ENCODE data around the gene ANKRD17.
"Not testable (repeated sequence)": the region's sequence is repeated elsewhere in the genome, so short reads cannot be mapped to it uniquely, and the experiment has no call there.

ANKRD17 gene

DNA sequence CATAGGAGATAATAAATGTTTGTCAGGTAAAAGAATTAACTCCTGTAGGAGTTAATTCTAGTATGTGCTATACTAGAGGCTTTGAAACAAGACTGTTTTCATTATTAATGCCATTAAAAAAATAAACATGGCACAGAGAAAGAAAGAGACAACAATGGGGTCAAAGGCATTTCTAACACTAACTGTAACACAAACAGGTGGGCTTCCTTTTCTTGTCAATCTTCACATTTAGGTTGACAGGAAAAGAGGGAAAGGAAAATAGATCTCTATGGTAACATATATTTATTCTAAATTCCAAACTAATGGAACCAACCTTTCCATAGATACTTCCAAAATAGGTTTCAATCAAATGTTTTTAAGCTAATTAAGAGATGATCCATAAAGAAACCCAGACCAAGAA is 9.8 kb downstream of the ANKRD17 start:
- DNase-seq (ENCODE audit: low read depth in 2 of 3, low spot score in 1 of 3): no peak

DNA sequence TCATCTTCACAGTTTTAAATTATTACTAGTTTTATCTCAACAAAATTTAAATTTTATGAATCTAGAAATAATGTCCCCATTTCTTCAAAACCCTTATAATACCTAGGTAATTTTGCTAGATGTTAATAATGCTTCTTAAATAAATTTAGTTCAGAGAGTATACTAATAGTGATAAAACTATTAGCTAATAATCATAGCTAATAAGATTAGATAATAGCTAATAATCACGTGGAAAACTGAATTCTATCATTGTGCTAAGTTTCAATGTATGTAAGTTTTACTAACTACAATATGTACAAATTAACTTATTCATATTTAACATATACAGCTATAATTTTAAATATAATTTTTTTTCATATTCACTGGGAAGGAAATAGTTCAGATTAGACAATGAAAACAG is 10.2 kb downstream of the ANKRD17 start:
- DNase-seq (ENCODE audit: low read depth in 2 of 3, low spot score in 1 of 3): no peak

DNA sequence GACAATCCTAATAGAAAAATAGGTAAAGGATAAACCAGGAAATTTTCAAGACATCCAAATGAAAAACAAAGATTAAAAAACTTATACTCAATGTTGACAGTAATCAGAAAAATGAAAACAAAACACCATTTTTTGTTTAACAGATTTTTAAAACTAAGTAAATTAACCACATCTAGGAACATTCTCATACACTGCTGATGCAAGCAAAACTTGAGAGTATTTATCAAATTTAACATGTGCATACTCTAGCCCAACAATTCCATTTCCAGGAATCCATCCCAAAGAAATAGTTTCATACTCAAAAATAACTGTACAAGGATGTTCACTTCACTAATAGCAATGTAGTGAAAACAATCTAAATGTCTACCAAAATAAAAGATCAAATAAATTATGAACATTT is 11.5 kb downstream of the ANKRD17 start:
- no peak for DNase-seq (ENCODE audit: low read depth in 2 of 3, low spot score in 1 of 3)

DNA sequence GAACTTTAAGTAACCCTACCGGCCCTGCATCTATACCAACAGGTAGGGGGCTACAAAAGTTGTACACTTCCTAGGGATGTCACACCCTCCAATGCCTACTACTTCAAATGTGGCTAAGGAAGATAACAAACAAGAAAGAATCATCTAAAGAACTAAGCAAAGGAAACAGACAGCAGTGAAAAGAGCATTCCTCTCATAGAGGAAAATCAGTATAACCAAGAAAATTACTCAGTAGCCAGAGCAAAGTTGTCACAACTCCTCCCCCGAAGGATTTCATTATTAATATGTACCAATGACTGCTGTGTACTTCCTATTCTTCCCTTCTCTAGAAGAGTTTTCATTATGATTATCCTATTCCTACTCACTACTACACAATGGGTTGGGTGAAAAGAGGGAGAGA is 12.6 kb downstream of the ANKRD17 start:
- DNase-seq (ENCODE audit: low read depth in 2 of 3, low spot score in 1 of 3): no peak

DNA sequence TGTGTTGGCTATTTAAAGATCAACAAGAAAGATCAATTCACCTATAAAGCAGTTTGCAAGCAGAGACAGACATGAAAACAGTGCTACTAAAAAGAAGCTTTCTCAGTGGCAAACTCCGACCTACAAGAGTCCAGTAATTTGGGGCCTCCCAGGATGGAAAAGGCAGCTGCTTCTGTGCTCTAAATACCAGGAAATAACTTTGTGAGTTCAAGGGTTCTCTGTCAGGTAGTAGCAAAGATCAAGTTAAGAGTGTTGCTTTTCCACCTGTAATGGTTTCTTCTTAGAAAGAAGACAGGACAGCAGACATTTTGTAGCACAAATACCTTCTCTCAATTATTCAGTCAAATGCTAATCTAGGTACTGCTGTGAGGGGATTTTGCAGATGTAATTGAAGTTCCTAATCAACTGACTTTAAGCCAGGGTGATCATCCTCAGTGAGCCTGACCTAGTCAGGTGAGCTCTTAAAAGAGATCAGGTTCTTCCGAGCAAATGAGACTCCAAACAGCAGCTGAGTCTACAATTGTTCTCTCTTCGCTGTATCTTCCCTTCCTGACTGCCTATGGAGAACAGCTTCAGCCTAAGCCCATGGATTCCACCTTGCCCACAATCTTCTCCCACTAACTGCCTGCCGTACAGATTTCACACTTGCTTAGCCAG is 13.5 kb downstream of the ANKRD17 start:
- no peak for DNase-seq (ENCODE audit: low read depth in 2 of 3, low spot score in 1 of 3)

DNA sequence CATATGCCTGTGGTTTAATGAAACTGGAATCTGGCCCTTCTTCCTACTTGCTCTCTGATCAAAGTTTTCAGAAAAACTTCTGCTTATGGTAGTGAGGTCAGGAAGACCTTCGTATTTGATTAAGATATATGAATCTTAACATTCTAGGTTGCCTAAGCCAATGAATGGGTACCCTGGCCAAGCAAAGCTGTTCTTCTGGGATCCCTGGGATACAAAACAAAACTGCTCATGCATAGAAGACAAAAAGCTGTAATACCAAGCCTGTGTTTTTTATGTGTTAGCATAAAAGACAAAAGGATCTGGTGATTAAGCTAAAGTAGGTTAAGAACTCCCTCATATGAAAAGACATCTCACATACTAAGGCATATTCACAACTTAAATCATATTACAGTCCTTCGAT is 21.6 kb downstream of the ANKRD17 start:
- no peak for DNase-seq (ENCODE audit: low read depth in 2 of 3, low spot score in 1 of 3)

DNA sequence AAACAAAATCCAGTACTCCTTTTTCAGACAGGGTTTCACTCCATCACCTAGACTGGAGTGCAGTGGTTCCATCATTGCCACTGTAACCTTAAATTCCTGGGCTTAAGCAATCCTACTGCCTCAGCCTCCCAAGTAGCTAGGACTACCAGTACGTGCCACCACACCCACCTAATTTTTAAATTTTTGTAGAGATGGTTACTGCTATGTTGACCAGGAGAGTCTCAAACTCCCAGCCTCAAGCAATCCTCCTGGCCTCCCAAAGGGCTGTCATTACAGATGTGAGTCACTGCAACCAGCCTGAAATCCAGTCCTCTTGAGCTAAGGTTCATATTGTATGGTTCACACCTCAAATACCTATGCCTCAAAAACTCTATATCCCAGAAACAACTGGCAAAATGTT is 22.4 kb downstream of the ANKRD17 start:
- no peak for DNase-seq (ENCODE audit: low read depth in 2 of 3, low spot score in 1 of 3)

DNA sequence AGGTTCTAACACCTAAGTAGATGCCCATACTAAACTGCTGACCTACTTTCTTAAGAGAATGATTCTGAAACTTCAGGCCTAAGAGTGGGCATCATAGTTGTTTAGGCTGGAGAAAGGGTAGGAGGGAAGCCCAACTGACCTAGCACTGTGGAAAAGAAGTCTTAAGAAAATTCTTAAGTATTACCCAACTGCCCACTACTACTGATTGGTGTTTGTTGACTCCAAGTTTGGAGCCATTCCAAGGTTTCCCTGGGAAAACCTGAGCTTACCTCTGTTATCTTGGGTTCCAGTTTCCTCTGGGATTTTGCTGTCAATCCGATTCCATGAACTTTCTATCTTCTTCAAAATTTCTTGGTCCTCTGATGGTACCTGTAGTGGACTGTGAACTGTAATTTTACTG is 23.9 kb downstream of the ANKRD17 start:
- no peak for DNase-seq (ENCODE audit: low read depth in 2 of 3, low spot score in 1 of 3)

DNA sequence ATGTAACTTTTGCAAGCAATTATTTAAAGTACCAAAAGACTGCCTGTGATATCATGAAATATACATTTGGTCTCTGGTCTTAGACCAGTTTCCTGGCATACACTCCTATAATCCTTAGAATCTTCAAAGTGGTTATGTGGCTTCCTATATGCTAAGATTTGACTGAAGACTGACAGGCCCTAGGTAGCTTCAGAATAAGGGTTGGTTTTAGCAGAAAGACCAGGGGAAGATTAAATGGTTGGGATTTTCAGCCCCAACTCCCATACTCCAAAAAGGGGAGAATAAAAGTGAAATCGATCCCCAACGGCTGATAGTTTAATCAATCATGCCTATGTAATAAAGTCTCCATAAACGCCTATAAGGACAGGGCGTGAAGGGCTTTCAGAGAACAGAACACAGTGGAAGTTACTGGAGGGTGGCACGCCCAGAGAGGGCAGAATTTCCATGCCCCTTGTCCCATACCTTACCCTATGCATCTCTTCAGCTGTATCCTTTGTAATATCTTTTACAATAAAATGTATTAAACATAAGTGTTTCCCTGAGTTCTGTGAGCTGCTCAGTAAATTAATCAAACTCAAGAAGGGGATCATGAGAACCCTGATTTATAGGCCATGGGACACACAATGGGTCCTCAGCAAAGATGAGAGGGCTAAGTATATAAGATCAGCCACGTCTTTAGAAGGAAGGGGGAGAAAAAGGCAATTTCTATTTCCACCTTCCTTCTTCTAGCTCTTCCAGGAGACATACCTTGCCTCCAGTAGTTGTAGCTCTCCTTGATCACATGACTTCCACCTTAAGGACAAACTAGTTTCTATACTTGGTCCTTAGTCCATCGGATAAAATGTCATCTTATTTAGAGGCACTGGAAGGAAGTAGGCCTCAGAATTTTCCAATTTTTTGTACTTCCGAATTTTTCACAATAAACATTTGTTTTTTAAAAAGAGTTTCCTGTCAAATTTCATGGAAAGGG is 26.8 kb downstream of the ANKRD17 start:
- DNase-seq (ENCODE audit: low read depth in 2 of 3, low spot score in 1 of 3): no peak

DNA sequence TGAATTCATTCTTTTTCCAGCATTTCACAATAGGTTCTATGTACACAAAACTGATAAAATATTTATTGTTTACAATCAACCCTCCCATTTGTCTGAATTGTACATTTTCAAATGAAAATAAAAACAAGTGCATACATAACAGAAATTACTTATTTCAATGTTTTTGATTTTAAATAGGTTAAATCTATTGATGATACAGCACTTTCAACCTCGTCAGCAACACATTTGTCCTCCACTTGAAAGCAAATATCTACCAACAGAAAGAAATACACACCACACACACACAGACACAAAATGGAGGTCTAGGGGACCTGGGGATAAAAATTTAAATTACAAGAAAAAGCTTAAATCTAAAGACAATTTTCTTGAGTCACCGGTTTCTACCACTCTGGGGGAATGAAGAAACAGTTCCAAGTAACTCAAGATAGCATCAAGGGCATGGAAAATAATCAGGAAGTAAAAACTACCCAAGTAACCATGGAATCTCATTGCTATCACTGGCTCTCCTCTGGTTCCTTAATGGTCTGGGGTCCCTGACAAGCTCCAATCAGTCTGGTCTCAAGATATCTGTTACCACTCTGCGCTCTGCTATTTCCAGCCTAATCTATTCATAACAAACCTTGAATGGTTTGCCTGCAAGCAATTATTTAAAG is 27.6 kb downstream of the ANKRD17 start:
- no peak for DNase-seq (ENCODE audit: low read depth in 2 of 3, low spot score in 1 of 3)

DNA sequence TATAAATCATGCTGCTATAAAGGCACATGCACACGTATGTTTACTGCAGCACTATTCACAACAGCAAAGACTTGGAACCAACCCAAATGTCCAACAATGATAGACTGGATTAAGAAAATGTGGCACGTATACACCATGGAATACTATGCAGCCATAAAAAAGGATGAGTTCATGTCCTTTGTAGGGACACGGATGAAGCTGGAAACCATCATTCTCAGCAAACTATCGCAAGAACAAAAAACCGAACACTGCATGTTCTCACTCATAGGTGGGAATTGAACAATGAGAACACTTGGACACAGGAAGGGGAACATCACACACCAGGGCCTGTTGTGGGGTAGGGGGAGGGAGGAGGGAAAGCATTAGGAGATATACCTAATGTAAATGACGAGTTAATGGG is 29.8 kb downstream of the ANKRD17 start:
- DNase-seq (ENCODE audit: low read depth in 2 of 3, low spot score in 1 of 3): not testable (repeated sequence)

DNA sequence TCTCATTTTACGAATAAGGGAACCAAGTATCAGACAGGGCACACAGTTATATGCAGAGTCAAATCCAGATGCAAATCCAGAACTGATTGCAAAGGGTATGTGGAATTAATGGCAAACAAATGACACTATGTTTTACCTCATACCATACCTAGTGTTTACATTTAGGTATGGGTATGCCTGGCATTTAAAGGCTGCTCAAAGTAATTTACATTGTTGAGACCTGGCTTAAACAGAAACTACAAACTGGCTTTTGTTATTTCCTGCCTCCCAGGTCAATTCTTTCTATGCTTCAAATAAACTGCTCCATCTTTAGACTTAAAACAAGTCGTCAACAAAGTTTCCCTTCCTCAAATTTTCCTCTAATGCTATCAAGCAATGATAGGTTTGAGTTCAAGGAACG is 33.7 kb downstream of the ANKRD17 start:
- no peak for DNase-seq (ENCODE audit: low read depth in 2 of 3, low spot score in 1 of 3)

DNA sequence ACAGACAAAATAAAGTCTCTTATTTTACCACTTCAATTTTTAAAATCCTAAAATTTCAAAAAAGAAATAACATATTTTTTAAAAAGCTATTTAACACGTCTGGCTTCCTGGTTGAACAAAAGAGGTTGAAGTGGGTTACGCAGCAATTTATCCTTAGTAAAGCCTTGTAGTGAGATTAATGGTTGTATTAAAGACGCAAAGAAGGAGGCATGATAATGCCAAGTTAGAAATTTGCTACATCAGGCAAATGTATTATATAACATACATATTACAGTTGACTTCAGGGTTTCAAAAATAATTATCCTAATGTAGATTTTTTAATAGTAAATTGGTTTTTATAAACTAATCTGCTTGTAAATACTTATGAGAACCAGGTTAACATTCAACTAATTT is 35.3 kb downstream of the ANKRD17 start:
- no peak for DNase-seq (ENCODE audit: low read depth in 2 of 3, low spot score in 1 of 3)

DNA sequence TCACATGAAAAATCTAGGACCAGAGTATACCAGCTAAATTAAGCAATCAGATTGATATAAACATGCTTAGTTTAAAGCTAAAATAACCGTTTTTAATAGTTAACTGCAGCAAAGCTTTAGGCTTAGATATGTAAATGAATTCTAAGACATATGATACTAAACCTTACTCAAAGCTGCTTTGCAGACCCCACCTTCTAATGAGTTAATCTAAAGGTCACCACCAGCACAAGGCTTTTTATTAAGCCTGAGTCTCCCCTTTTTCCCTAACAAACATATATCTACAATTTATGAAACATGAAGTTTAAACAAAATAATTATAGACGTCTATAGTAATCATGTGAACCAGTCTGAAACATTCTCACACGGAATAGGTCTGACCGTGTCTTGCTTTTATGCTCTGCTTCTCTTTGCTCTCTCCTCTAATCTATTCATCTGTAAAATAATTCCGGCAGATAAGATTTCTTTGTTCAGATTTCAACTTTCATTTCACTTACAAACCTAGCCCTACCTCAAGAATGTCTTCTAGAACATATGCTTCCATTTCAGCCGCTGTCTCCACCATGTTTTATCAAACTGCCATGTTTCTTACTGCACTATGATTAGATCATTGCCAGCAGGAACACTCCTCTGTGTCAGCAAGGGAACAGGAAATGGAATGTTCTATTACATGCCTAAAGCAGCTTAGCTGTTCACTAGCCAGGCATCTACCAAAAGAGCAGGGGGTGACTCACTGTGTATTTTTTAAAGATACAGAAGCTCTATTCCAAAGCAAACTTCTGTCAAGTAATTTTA is 35.9 kb downstream of the ANKRD17 start:
- peak in 2 of 3 donors; percentile 12 to 47 for DNase-seq (ENCODE audit: low read depth in 2 of 3, low spot score in 1 of 3)

DNA sequence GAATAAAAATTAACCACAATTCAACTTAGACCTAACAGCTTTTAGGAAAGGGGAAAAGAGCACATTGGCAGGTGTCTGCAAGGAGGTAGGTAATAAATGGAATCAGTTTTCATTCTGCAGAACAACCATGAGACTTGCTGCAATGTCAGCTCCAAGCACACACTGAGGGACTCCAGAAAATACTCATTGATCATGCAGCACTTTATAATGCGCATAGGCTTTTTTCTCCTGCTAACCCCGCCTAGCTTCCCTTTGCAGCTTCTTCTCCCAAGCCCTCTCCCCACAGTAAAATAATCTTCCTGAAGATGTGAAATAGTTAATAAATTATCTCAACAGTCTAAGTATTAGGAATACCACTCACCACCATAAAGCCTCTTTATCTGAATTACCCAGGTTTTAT is 36.9 kb downstream of the ANKRD17 start:
- DNase-seq (ENCODE audit: low read depth in 2 of 3, low spot score in 1 of 3): no peak

DNA sequence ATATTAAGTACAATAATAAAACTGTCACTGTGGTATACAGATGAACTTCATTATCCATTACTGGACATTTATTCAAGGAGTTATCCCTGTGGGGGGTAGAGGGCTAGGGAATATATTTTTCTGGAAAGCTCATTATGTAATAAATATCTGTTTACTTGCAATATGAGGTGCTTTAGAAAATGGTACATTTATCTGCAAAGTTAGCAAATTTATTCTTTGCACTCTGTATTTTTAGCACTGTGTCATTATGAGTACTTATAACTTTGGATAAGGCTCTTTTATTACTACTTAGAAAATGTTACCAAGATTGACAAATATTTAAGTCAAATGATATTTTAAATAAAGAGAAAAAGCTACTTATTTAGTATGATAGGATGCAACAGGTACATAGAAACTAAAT is 37.8 kb downstream of the ANKRD17 start:
- no peak for DNase-seq (ENCODE audit: low read depth in 2 of 3, low spot score in 1 of 3)

DNA sequence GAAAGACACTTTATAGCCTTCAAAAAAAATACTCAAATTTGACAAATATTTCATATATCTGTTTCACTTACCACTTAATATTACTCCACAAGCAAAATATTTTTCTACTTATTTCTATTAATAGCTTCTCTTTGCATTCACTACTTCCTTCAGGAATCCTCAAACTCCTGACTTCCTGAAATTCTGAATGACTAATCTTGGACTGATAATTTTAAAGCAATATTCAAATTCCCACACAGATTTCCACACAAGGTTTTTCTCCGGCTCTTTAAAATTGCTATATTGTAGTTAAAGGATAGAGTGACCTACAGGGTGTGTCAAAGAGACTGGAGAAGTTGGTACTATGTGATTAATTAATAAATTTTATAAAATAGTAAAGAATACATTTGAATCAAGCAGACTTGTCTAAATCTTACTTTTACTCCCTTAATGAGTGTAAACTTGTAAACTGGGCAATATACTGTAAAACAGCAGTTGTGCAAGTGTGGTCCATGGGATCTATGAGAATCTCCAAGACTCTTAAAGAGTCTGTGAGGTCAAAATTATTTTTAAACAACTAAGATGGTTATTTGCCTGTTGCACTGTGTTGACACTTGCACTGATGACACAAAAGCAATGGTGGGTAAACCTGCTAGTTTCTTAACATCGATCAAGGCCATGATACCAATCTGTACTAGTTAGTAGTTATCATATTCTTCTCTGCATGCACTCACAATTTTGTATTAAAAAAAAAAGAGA is 44.5 kb downstream of the ANKRD17 start:
- no peak for DNase-seq (ENCODE audit: low read depth in 2 of 3, low spot score in 1 of 3)

DNA sequence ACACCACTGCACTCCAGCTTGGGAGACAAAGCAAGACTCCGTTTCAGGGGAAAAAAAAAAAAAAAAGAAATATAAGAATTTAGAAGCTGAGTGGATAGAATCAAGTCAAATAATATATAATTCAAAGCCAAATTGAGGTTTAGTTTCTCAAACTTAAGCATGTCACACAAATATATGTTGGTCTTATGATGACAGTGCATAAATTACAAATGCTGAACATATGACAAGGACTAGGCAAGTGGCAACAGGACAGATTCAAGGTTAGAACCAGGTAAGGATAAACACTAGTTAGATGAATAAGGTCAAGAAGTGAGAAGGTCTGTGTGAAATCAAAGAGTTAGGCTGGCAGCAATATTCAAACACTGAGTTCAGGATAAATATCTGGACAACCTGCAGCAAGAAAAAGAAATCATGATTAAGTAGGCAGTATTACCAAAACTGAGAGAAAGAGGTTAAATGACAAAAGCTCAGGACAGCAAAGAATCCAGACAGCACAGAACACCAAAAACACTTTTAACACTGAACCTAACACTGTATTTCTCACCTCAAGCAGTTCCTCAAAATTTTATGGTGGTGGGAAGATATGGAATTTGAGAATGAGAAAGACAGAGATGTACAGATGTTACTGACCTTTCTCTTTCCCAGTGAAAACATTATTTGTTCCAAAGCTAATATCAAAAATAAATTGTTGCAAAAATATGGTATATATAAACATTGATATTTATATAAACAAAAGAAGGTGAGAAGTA is 45.4 kb downstream of the ANKRD17 start:
- no peak for DNase-seq (ENCODE audit: low read depth in 2 of 3, low spot score in 1 of 3)

DNA sequence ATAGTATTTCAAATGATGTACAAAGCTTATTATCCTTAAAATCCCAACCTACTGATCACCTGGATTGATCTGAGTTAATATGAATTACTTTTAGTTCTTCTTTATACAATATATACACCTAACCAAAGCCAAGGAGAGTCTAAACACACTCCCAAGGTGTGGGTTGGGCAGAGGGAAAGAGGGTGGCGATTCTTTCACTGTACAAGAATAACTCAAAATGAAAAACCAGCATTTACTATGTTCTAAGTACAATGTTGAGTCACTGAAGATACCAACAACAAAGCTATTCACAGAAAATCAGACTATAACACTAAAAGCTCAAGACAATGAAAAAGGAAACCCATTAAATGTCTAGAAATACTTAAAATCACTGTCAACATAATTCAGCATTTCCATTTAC is 46.6 kb downstream of the ANKRD17 start:
- DNase-seq (ENCODE audit: low read depth in 2 of 3, low spot score in 1 of 3): no peak

DNA sequence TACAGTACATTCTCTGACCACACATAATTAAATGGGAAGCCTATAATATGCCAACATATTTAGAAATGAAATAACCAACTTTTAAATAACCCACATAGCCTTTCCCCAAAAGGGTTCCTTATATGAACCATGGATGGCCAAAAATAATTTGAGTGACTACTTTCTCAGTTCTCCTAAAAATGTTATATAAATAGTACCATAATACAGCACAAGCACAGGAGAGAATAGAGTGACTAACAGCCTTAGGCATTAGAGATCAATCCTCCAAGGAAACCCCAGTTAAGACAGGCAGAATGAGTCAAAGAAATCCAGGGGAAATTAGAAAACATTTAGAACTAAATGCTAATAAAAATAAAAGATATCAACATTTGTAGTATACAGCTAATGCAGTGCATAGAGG is 50.2 kb downstream of the ANKRD17 start:
- no peak for DNase-seq (ENCODE audit: low read depth in 2 of 3, low spot score in 1 of 3)
